ENCODE results near the gene EMILIN1. TPM values are rescaled to one million over a fixed set of nuclear protein-coding genes. Genes with fewer than 3 reads are reported as not detected.

The EMILIN1 gene
- total and polyA plus RNA-seq, 2 of the 8 experiments (the other 6 are each of a cell fraction or from before 2014, with no cell fraction given), result 1.9 to 3.0 TPM

DNA sequence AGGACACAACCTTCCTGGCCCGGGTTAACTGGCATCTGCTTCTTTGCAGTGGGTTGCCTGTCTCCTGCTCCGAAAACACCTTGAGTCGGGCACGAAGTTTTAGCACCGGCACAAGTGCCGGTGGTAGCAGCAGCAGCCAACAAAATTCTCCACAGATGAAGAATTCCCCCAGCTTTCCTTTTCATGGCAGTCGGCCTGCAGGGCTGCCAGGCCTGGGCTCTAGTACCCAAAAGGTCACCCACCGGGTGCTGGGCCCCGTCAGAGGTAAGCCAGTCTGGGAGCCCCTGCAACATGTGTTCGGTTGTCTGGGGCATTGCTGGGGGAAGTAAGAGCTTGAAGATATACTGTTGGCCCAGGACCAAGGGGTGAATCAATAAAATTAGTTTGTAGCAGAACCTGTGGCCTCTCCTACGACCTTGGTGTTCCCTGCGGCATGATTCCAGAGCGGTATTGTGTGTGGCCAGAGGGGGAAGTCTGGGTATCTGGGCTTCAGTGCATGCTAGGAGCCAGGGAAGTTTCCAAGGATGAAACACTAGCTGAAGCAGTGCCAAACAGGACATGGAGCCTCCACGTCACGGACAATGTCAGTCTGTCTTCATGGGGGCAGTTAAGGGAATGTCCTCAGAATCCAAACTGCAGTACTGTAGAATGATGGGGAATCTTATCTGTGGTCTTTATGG is 19.1 kb upstream of the EMILIN1 start (continued):
- TF ChIP-seq PHF8 (conservative IDR thresholded peaks at IDR 0.05; ENCODE audit: low read depth, low read length) (no peak; the same call in 1 of the 2 replicates), CREB1 (IDR thresholded peaks at IDR 0.05) (no peak), EP300 (IDR thresholded peaks at IDR 0.05; ENCODE audit: borderline replicate concordance in 1 of 2, low read depth in 2 of 2, low read length in 2 of 2) (no peak), SIRT6 (IDR thresholded peaks at IDR 0.05; ENCODE audit: low read length) (no peak), TAF7 (optimal IDR thresholded peaks at IDR 0.05; ENCODE audit: borderline replicate concordance, low read depth, low read length) (no peak), CTBP2 (IDR thresholded peaks at IDR 0.05; ENCODE audit: borderline replicate concordance, insufficient read depth, insufficient read length, low read length) (no peak), POLR2A (IDR thresholded peaks at IDR 0.05; ENCODE audit: control extremely low read depth in 1 of 2, low read depth in 2 of 2, low read length in 2 of 2) (no peak), SP1 (IDR thresholded peaks at IDR 0.05; ENCODE audit: low read depth, low read length) (no peak), RFX5 (IDR thresholded peaks at IDR 0.05; ENCODE audit: borderline replicate concordance, low read depth, low read length) (no peak)
- TF ChIP-seq, protein P1, sequence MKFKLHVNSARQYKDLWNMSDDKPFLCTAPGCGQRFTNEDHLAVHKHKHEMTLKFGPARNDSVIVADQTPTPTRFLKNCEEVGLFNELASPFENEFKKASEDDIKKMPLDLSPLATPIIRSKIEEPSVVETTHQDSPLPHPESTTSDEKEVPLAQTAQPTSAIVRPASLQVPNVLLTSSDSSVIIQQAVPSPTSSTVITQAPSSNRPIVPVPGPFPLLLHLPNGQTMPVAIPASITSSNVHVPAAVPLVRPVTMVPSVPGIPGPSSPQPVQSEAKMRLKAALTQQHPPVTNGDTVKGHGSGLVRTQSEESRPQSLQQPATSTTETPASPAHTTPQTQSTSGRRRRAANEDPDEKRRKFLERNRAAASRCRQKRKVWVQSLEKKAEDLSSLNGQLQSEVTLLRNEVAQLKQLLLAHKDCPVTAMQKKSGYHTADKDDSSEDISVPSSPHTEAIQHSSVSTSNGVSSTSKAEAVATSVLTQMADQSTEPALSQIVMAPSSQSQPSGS (IDR thresholded peaks at IDR 0.05; ENCODE audit: low read length), result no peak

All from H1 (cell line).